HG03378 (cell line): ENCODE data around the gene DGAT2.

Experiments
- ATAC-seq: cut with Tn5 transposase; IDR thresholded peaks from one replicate; pipeline ENCODE4 v1.9.1; 2021; ENCODE audit warnings: mild to moderate bottlenecking, moderate library complexity; ENCODE audit not compliant: unreplicated experiment

DGAT2 gene

GRCh38 chr11:75821202-75821601 is 52.6 kb downstream of the DGAT2 start:
- no peak for ATAC-seq

- no peak for ATAC-seq
Measured at GRCh38 chr11:75822541-75822940, 54.0 kb downstream of the DGAT2 start.

- no peak for ATAC-seq
Measured at GRCh38 chr11:75823415-75823814, 54.8 kb downstream of the DGAT2 start.

GRCh38 chr11:75823946-75824345 is 55.4 kb downstream of the DGAT2 start:
- ATAC-seq = peak; percentile 5

- no peak for ATAC-seq
Measured at GRCh38 chr11:75826461-75827230, 58.1 kb downstream of the DGAT2 start.

- ATAC-seq = no peak
Measured at GRCh38 chr11:75827562-75827961, 59.0 kb downstream of the DGAT2 start.

GRCh38 chr11:75831915-75832502 is 63.4 kb downstream of the DGAT2 start:
- ATAC-seq = no peak

- ATAC-seq = no peak
Measured at GRCh38 chr11:75834728-75835127, 66.2 kb downstream of the DGAT2 start.

GRCh38 chr11:75836417-75836816 is 67.8 kb downstream of the DGAT2 start:
- ATAC-seq = no peak

- ATAC-seq = no peak
Measured at GRCh38 chr11:75839851-75840250, 71.3 kb downstream of the DGAT2 start.

GRCh38 chr11:75840522-75840921 is 71.9 kb downstream of the DGAT2 start:
- no peak for ATAC-seq

GRCh38 chr11:75841739-75842138 is 73.2 kb downstream of the DGAT2 start:
- no peak for ATAC-seq

GRCh38 chr11:75845324-75845723 is 76.7 kb downstream of the DGAT2 start:
- no peak for ATAC-seq

GRCh38 chr11:75849894-75850293 is 81.3 kb downstream of the DGAT2 start:
- no peak for ATAC-seq

- no peak for ATAC-seq
Measured at GRCh38 chr11:75850787-75851186, 82.2 kb downstream of the DGAT2 start.
